Measurements from ENCODE around the gene GBGT1. TPM values are rescaled to one million over a fixed set of nuclear protein-coding genes. Genes with fewer than 3 reads are reported as not detected.
A peak's percentile ranks its signal among the peaks of the same experiment; 100 is the strongest.

Gene GBGT1
- total RNA-seq, 2 donors from 2014 or later = 10.8 to 12.8 TPM

DNA sequence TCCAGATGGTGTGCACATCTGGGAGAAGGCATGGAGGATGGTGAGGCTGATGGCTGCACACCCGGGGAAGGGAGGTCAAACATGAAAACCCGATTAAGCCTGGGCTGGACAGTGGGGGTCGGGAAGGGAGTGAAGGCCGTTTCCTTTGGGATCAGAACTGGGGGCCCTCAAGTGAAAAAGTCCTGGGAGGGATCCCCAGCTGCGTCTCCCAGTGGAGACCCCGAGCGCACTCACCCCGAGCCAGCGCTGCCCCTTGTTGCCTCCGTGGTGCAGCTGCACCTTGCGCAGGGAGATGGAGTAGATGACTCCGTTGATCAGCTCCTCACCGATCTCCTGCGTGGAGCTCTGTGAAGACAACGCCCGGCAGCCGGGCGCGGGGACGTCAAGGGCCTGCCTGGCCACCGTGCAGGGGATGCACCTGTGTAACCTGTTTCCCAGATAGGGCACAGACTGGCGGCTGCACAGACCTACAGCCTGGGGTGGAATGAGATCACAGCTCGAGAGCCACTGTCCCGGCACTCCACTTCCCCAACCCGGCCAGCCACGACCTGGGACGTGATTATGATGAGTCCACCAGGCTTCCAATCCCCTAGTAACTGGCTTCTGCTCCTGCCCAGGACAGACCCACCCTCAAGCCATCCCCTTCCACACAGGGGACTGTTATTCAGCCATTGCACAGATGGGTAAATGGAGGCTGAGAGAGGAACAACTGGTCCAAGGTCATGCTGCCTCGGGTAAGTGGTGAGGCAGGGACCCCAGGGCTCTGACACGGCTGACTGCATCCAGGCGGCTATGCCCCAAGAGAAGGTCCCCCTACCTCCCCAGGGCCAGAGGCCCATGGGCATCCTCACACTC, 51.7 kb downstream of the GBGT1 start:
- DNase-seq (peak; percentile 14), ATAC-seq (no peak)
- intact Hi-C loops (cut with DNase I) = no loop called here

- ATAC-seq = no peak
- DNase-seq = peak; percentile 15
- intact Hi-C loops (cut with DNase I) = no loop called here
These were observed 53.6 kb downstream of the GBGT1 start for GRCh38 chr9:133109931-133110650.

DNA sequence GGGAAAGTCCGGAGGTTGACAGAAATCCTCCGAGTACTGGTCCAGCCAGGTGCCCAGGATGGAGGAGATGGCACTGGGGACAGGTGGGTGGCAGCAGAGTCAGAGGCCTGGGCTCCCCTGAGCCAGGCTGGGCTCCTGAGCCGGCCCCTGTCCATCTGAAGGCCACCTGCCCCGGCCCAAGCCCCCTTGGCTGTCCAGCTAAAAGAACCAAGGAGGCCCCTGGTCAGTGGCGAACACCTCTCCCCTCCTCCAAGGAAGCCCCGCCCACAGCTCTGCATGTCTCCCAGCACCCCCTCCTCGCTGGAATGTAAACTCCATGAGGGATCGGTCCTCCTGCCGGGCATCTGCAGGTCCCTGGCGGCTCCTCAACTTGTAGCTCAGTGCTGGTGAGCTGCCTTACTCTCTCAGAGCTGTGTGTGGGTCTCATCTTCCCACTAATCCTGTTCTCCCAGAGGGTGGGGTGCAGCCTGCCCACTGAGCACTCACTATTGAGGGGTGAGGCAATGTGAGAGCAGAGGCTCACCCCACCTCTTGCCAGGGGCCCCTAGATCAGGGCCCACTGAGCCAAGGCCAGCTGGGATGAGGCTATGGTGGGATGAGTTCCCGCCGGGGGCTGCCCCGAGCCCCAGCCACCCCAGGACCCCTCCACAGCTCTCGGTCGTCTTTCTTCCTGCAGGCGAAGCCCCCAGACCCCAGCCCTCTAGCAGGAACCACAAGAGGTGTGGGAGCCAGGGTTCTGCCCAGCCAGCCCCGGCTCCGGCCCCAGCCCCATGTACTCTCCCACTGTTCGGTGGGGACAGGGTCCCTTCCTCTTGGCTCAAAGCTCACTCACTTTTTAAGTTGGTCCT, 54.7 kb downstream of the GBGT1 start:
- ATAC-seq (no peak), DNase-seq (peak; percentile 12)
- intact Hi-C loops (cut with DNase I) = no loop called here

DNA sequence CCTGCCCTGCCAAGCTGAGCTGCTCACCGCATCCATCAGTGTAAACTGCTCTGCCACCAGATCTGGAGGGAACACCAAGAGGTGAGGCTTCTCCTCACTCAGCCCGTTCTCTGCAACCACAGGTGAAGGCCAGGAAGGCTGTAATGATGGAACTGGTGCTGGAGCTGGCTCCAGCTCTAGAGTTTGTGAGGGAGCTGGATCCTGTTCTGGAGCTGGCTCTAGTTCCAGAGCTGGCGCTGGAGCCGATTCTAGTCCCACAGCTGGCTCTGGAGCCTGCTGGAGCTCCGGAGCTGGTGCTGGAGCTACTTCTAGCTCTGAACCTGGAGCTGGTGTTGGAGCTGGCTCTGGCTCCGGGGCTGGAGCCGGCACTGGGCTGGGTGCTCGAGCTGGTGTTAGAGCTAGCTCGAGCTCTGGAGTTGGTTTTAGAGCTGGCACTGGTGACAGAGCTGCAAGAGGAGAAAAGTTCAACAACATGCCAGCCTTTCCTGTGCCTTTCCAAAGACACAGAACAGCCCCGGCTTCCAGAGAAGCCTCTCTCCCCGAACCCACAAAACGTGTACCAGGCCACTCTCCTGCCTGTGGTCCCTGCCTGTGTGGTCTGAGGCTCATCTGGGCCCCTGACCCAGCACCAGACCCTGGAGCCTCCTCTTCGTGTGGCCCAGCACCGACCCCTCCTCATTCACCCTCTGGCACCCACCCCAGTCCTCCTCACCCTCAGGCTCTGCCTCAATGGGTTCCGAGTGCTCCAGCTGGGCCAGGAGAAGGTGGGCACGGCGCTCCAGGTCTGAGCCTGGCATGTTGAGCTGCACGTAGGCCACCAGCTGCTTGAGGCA, 55.5 kb downstream of the GBGT1 start:
- peak; percentile 14 for DNase-seq
- intact Hi-C loops (cut with DNase I) = no loop called here
- no peak for ATAC-seq

DNA sequence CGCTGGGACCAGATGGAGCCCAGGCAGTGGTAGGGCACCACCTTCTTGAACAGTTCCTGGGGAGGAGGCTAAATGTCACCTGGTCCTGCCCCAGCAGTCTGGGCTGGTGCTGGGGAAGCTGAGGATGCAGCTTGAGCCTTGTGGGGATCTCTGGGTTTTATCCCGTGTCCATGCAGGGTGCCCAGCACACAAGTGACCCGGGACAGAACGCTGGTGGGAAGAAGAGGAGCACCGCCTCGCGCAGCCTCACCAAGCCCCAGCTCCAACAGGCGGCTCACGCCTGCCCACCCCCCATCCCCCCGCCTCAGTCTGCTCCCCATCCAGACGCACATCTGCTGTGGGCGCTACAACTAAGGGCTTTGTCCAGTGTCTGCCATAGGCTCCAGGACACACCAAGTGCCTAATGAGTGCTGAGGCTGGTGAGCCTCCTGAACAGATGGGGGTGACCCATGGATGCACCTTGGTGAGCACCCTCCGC, 56.4 kb downstream of the GBGT1 start:
- ATAC-seq (no peak), DNase-seq (no peak)
- intact Hi-C loops (cut with DNase I) = no loop called here

GRCh38 chr9:133106511-133107244, 57.0 kb downstream of the GBGT1 start:
- ATAC-seq = no peak
- peak; percentile 15 for DNase-seq
- intact Hi-C loops (cut with DNase I) = no loop called here

DNA sequence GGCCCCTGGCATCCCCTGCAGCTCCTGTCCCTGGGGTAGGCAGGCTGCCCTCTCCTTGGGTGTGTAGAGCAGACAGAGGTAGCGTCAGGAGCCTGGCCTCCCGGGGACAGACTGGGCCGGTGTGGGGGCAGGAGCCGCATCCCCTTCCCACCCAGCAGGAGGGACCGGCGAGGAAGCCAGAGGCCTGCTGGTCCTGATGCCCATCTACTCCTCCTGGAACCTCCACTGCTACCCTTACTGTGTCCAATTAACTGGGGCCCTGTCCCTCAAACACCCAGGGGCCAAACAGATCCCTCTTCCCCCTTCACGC, 58.3 kb downstream of the GBGT1 start:
- ATAC-seq = no peak
- intact Hi-C loops (cut with DNase I) = loop anchor here in 1 of 2 donors (2.0 kb wide), 1 partner anchor 39 kb away; no protein-coding TSS in a partner anchor
- DNase-seq = peak; percentile 9

- DNase-seq (peak; percentile 10), ATAC-seq (no peak)
- intact Hi-C loops (cut with DNase I) = loop anchor here in 1 of 2 donors (2.0 kb wide), 1 partner anchor 40 kb away; no protein-coding TSS in a partner anchor
These were observed 58.8 kb downstream of the GBGT1 start for GRCh38 chr9:133104718-133105460.

GRCh38 chr9:133103987-133104505, 59.7 kb downstream of the GBGT1 start:
- no peak for DNase-seq
- intact Hi-C loops (cut with DNase I) = loop anchor here (1.0 to 2.0 kb wide), 2 partner anchors 41 to 43 kb away; no protein-coding TSS in a partner anchor
- no peak for ATAC-seq

DNA sequence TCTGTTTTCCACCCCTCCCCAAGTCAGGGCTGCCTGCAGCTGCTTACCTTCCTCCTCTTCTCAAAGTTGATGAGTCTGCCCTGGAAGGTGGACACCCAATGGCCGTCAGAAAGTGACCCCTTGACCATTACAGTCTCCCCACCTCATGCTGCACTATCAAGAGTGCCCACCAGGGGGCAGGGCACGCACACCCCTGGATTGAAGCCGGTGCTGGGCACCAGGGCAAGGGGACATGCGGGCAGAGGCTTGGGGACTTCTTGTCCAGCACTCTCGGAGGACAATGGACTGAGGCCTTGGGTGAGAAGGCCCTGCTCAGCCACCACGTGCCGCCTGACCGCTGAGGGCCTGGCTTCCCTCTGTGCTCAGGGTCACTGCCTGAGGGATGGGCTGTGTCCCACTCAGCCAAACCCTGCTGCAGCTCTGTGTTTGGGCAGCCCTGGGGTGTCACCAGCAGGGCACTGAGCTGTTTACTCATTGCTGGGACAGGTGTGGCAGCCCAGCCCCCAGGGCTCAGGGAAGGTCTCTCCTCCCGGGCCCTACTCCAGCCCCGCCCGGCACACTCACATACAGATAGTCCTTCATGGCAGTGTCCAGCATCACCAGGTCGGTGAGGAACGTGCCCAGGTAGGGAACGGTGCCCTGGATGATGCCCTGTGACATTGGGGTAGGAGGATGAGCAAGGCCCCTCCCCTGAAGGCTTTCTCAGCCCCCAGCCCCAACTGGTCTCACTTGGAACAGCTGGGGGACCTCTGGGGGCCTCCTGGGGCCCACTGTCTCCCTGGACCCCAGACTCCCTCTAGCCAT, 60.3 kb downstream of the GBGT1 start:
- intact Hi-C loops (cut with DNase I) = loop anchor here in 1 of 2 donors (1.0 kb wide), 1 partner anchor 44 kb away; no protein-coding TSS in a partner anchor
- peak; percentile 73 to 82 for ATAC-seq
- peak; percentile 73 for DNase-seq

Other genes starting within 250 kb of the GBGT1 start
- 10 to 100 TPM; 25.3 to 30.5 TPM for gene TSC1, start 219.3 kb downstream of the GBGT1 start, total RNA-seq
- gene GFI1B, start 185.2 kb downstream of the GBGT1 start, total RNA-seq = under 1 TPM in 1 of 2 donors, not detected in 1; 0.12 TPM
- 10 to 100 TPM; 30.9 to 35.2 TPM for gene GTF3C5, start 132.9 kb downstream of the GBGT1 start, total RNA-seq
- gene CEL, start 101.9 kb downstream of the GBGT1 start, total RNA-seq = 1 to 10 TPM; 2.5 to 8.8 TPM
- gene RALGDS, start 42.7 kb downstream of the GBGT1 start, total RNA-seq = 10 to 100 TPM; 27.0 to 29.3 TPM
- gene OBP2B, start 45.3 kb upstream of the GBGT1 start, total RNA-seq = not detected
- gene ABO, start 111.3 kb upstream of the GBGT1 start, total RNA-seq = 1 to 10 TPM; 1.7 to 2.1 TPM
- gene SURF6, start 172.3 kb upstream of the GBGT1 start, total RNA-seq = 10 to 100 TPM; 11.1 to 12.2 TPM
- gene MED22, start 184.2 kb upstream of the GBGT1 start, total RNA-seq = 10 to 100 TPM; 18.2 to 22.7 TPM
- 1,000 to 10,000 TPM; 1,074 to 1,076 TPM for gene RPL7A, start 184.3 kb upstream of the GBGT1 start, total RNA-seq
- gene SURF1, start 192.6 kb upstream of the GBGT1 start, total RNA-seq = 10 to 100 TPM; 34.1 to 42.5 TPM
- 10 to 100 TPM; 10.6 to 15.5 TPM for gene SURF2, start 192.6 kb upstream of the GBGT1 start, total RNA-seq
- 100 to 1,000 TPM in 1 of 2 donors, 10 to 100 TPM in 1; 95.4 to 127 TPM for gene SURF4, start 212.1 kb upstream of the GBGT1 start, total RNA-seq
- 1 to 10 TPM in 1 of 2 donors, under 1 TPM in 1; 0.77 to 1.1 TPM for gene STKLD1, start 212.5 kb upstream of the GBGT1 start, total RNA-seq

Measured in left cardiac atrium (tissue), 4 donors.